ENCODE results near the gene HNRNPF. TPM values are rescaled to one million over a fixed set of nuclear protein-coding genes. Genes with fewer than 3 reads are reported as not detected.

The HNRNPF gene
- total RNA-seq, 2 donors from 2014 or later, result 57.8 to 78.7 TPM

DNA sequence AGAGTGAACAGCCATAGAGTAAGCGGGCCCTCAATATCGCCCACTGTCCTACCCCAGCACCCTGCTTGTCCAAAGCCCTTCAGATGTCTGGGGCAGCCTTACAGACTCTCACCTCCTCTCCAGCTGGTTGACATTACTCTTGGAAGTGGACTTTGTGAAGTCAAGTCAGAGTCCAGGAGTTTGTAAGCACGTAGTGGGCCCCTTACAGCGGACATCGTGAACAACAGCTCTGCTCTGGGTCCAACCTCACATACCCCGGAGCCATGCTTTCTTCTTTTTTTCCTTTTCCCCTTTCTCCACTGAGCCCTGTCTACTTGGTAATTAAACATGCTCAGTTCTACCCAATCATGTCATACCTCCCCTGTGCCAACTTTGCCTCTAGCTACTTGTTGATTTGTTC is 17.5 kb downstream of the HNRNPF start:
- DNase-seq (ENCODE audit: low spot score), result no peak
- H3K4me1 ChIP-seq, result peaks cover 0 to 31% of the 10 kb centered on the region in 2 donors
- no peak overlapping the region for H3K4me3 ChIP-seq
- TF ChIP-seq, protein P1, sequence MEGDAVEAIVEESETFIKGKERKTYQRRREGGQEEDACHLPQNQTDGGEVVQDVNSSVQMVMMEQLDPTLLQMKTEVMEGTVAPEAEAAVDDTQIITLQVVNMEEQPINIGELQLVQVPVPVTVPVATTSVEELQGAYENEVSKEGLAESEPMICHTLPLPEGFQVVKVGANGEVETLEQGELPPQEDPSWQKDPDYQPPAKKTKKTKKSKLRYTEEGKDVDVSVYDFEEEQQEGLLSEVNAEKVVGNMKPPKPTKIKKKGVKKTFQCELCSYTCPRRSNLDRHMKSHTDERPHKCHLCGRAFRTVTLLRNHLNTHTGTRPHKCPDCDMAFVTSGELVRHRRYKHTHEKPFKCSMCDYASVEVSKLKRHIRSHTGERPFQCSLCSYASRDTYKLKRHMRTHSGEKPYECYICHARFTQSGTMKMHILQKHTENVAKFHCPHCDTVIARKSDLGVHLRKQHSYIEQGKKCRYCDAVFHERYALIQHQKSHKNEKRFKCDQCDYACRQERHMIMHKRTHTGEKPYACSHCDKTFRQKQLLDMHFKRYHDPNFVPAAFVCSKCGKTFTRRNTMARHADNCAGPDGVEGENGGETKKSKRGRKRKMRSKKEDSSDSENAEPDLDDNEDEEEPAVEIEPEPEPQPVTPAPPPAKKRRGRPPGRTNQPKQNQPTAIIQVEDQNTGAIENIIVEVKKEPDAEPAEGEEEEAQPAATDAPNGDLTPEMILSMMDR (IDR thresholded peaks at IDR 0.05), result no peak
- H3K9me3 ChIP-seq, result no peaks in the 10 kb centered on the region
- H3K36me3 ChIP-seq, result peaks cover 79% of the 10 kb centered on the region
- H3K27me3 ChIP-seq, result no peaks in the 10 kb centered on the region
- no peak overlapping the region for H3K27ac ChIP-seq

DNA sequence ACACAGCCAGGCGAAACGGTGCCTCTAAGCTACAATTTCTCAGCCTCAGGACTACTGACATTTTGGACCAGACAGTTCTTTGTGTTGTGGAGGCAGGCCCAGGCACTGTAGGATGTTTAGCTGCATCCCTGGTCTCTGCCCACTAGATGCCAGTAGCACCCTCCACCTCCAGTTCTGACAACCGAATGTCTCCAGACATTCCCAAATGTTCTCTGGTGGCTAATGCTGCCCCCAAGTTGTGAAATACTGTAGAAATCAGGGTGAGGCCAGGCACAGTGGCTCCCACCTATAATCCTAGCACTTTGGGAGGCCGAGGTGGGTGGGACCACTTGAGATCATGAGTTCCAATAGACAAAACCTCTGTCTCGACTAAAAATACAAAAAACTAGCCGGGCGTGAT is 18.2 kb downstream of the HNRNPF start:
- Histone ChIP-seq H3K36me3 (peaks cover 87% of the 10 kb centered on the region), H3K9me3 (no peaks in the 10 kb centered on the region), H3K27me3 (no peaks in the 10 kb centered on the region), H3K27ac (no peak overlapping the region), H3K4me3 (no peak overlapping the region), H3K4me1 (peaks cover 0 to 25% of the 10 kb centered on the region in 2 donors)
- TF ChIP-seq, protein P1 (IDR thresholded peaks at IDR 0.05), result peak; percentile 35 to 64
- DNase-seq (ENCODE audit: low spot score), result no peak

DNA sequence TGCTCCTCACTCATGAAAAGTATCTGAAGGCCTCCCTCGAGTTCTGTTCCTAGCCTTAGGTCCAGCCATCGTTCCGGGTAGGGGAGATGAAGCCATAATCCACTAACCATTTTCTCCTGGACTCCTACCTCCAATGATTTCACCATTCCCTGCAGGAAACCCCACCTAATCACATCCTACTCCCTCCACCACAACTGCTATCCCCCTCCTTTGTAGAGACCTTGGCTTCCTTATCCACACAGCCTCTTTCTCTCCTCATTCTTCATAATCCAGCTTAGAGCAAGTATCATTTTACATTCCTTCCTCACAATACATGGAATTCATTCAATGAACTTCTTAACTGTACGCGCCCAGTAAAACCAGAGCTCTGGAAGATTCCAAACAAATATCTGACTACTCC is 18.7 kb downstream of the HNRNPF start:
- Histone ChIP-seq H3K4me3 (no peak overlapping the region), H3K27me3 (no peaks in the 10 kb centered on the region), H3K9me3 (no peaks in the 10 kb centered on the region), H3K27ac (no peak overlapping the region), H3K4me1 (peaks cover 0 to 21% of the 10 kb centered on the region in 2 donors), H3K36me3 (peaks cover 91% of the 10 kb centered on the region)
- no peak for DNase-seq (ENCODE audit: low spot score)
- TF ChIP-seq, protein P1 (IDR thresholded peaks at IDR 0.05), result no peak

DNA sequence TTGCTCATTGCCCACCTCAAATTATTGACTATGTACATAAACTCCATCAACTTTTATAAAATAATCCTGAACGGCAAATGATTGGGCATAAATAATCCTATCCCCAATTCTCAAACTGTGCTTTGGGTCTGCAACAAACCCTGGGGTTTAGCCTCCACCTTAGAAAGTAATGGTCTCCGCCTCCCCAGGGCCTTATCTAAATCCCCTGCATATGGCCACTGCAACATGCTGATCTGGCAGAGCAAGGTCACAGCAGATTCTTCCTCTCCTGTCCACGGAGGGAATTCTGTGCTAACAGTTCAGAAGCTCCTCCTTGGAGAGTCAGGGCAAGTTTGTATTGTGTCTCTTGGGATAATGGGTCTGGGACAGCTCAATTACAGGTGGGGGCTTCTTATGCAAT is 19.1 kb downstream of the HNRNPF start:
- Histone ChIP-seq H3K36me3 (peaks cover 94% of the 10 kb centered on the region), H3K27me3 (no peaks in the 10 kb centered on the region), H3K9me3 (no peaks in the 10 kb centered on the region), H3K4me3 (no peak overlapping the region), H3K27ac (no peak overlapping the region), H3K4me1 (peaks cover 0 to 16% of the 10 kb centered on the region in 2 donors)
- TF ChIP-seq, protein P1 (IDR thresholded peaks at IDR 0.05), result no peak
- no peak for DNase-seq (ENCODE audit: low spot score)

DNA sequence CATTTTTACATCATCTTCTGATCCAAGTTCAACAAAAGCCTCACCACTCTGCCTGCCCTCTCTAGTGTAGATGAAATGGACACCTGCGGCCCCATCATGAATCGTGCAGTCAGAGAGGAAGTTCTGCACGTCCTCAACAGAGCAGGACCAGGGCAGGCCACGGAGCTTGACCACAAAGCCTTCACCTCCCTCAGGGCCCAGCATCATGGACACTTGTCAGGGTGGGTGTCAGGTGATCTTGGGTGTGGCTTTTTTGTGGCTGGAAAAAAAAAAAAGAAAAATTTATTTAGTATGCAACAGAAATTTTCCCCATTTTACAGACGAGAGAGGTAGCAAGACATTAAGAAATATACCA is 21.3 kb downstream of the HNRNPF start:
- peaks cover 75% of the 10 kb centered on the region for H3K36me3 ChIP-seq
- H3K9me3 ChIP-seq, result no peaks in the 10 kb centered on the region
- H3K27ac ChIP-seq, result no peak overlapping the region
- H3K27me3 ChIP-seq, result no peaks in the 10 kb centered on the region
- no peak for DNase-seq (ENCODE audit: low spot score)
- H3K4me3 ChIP-seq, result no peak overlapping the region
- TF ChIP-seq, protein P1 (IDR thresholded peaks at IDR 0.05), result no peak
- H3K4me1 ChIP-seq, result peaks cover 0 to 16% of the 10 kb centered on the region in 2 donors

DNA sequence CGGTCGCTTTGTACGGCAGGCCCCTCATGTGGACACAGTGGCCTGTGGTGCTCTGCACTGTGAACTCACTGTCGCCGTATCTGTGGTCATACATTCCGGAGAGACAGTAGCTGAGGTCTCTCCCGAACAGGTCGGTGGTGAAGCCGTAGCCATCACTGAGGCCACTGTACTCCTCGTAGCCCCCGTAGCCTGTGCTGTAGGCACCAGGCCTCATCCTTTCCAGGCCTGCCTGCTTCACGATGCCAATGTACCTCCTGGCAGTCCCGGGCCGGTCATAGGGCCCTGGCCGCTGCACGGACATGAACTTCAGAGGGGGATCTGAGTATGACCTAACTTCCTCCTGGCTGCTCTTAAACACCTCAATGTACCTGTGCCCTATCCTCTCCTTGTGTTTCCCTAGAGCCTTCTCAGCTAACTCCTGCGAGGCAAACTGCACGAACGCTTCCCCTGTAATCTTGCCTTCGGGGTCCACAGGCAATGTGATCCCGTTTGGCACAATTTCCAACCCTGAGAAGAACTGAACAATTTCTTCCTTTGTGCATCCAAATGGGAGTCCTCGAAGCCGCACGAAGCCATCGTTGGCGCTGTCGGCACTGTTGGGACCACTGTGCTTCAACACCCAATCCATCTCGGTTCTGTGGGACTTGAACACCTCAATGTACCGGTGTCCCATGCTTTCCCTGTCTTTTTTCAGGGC is 21.9 kb downstream of the HNRNPF start:
- Histone ChIP-seq H3K27ac (no peak overlapping the region), H3K36me3 (peaks cover 70% of the 10 kb centered on the region), H3K27me3 (no peaks in the 10 kb centered on the region), H3K9me3 (no peaks in the 10 kb centered on the region), H3K4me3 (no peak overlapping the region), H3K4me1 (peaks cover 0 to 16% of the 10 kb centered on the region in 2 donors)
- no peak for DNase-seq (ENCODE audit: low spot score)
- TF ChIP-seq, protein P1 (IDR thresholded peaks at IDR 0.05), result no peak

All from right atrium auricular region (tissue), 2 donors.